OCI-LY7 (cell line): ENCODE data around the gene RPS19BP1. TPM values are rescaled to one million over a fixed set of nuclear protein-coding genes. Genes with fewer than 3 reads are reported as not detected.
A peak's percentile ranks its signal among the peaks of the same experiment; 100 is the strongest.

Experiments
- BruUV-seq: library from RNA; stranded (reverse); fragments of 400-500 nt; replicated peaks from 2 replicates; lab custom pipeline; 2021; lab: Mats Ljungman, UMichigan
- CTCF ChIA-PET: fragments of 300-600 bp; sonication (Branson Sonifier 250); formaldehyde crosslinking; loops from one replicate; lab custom pipeline; 2022; ENCODE audit warnings: antibody characterized with exemption; ENCODE audit not compliant: unreplicated experiment; lab: Charles Lee
- POLR2A ChIA-PET: fragments of 300-600 bp; sonication (Branson Sonifier 250); formaldehyde crosslinking; loops from one replicate; lab custom pipeline; 2022; ENCODE audit warnings: antibody characterized with exemption; lab: Charles Lee
- DNase-seq: peaks from one replicate; pipeline ENCODE4 v3.0.0-alpha.2; 2015; ENCODE audit warnings: low spot score
- H2AFZ ChIP-seq: fragments of 200-600 bp; sonication (generic), shearing (Covaris generic); 2 replicates; pipeline ENCODE4 v1.6.1; 2014; ENCODE audit warnings: mild to moderate bottlenecking, antibody characterized with exemption, low read length, moderate library complexity
- H3K27ac ChIP-seq: fragments of 200-600 bp; sonication (generic); 2 replicates; pipeline ENCODE4 v1.5.1; 2014; ENCODE audit warnings: mixed run types, low read depth, mild to moderate bottlenecking, moderate library complexity, low read length, inconsistent platforms; ENCODE audit not compliant: poor library complexity, severe bottlenecking
- H3K36me3 ChIP-seq: fragments of 200-600 bp; sonication (generic); 2 replicates; pipeline ENCODE4 v1.6.1; 2014; ENCODE audit warnings: mild to moderate bottlenecking, antibody characterized with exemption, low read length, moderate library complexity, mixed read lengths; ENCODE audit not compliant: insufficient read depth
- H3K4me1 ChIP-seq: fragments of 200-600 bp; sonication (generic); 2 replicates; pipeline ENCODE4 v1.5.1; 2014; ENCODE audit warnings: mild to moderate bottlenecking, low read length; ENCODE audit not compliant: insufficient read depth, poor library complexity, severe bottlenecking
- H3K4me2 ChIP-seq: fragments of 200-600 bp; sonication (generic); 2 replicates; pipeline ENCODE4 v1.6.1; 2014; ENCODE audit warnings: mild to moderate bottlenecking, low read length
- H3K4me3 ChIP-seq: fragments of 200-600 bp; sonication (generic); 2 replicates; pipeline ENCODE4 v1.5.1; 2014; ENCODE audit warnings: mild to moderate bottlenecking, low read depth, low read length; ENCODE audit not compliant: poor library complexity, severe bottlenecking
- H3K79me2 ChIP-seq: fragments of 200-600 bp; sonication (generic); 2 replicates; pipeline ENCODE4 v1.6.1; 2016; ENCODE audit warnings: low read depth, mild to moderate bottlenecking, low read length, moderate library complexity, mixed read lengths; ENCODE audit not compliant: insufficient read depth
- H3K9me2 ChIP-seq: fragments of 200-600 bp; sonication (generic); 2 replicates; pipeline ENCODE4 v1.6.1; 2016; ENCODE audit warnings: mild to moderate bottlenecking, low read length, mixed read lengths; ENCODE audit not compliant: insufficient read depth
- H3K9me3 ChIP-seq: fragments of 200-600 bp; sonication (generic); 2 replicates; pipeline ENCODE4 v1.6.1; 2014; ENCODE audit warnings: mild to moderate bottlenecking, mixed run types, low read length, mixed read lengths
- H4K20me1 ChIP-seq: fragments of 200-600 bp; sonication (generic); 2 replicates; pipeline ENCODE4 v1.6.1; 2014; ENCODE audit warnings: mild to moderate bottlenecking, antibody characterized with exemption, low read length, moderate library complexity, mixed read lengths; ENCODE audit not compliant: insufficient read depth
- CTCF ChIP-seq: fragments of 200-600 bp; sonication (generic); conservative IDR thresholded peaks from 2 replicates; pipeline ENCODE4 v1.5.1; 2014; ENCODE audit warnings: mild to moderate bottlenecking, antibody characterized with exemption, low read length, moderate library complexity, mixed read lengths
- EZH2phosphoT487 ChIP-seq: fragments of 200-600 bp; sonication (generic); IDR thresholded peaks from 2 replicates; pipeline ENCODE4 v1.6.1; 2018; ENCODE audit warnings: low read depth, borderline replicate concordance, mild to moderate bottlenecking, mixed run types, antibody characterized with exemption, low read length, moderate library complexity, mixed read lengths
- intact Hi-C: fragments of 100-400 bp; cut with micrococcal nuclease; formaldehyde crosslinking; loops from one replicate; pipeline ENCODE4 v1.10.0; 2022; ENCODE audit not compliant: unreplicated experiment
- total RNA-seq, 2 experiments: library from RNA; depleted of rRNA in 1 of 2; stranded (reverse); fragments of >200 nt in 1 of 2; shearing (Covaris generic) in 1 of 2; gene quantifications; 2 replicates each; pipeline ENCODE4 v1.2.3, GENCODE V29; 2014 to 2022

The RPS19BP1 gene
- total RNA-seq, 2 experiments from 2014 or later, result 88.1 to 148 TPM

DNA sequence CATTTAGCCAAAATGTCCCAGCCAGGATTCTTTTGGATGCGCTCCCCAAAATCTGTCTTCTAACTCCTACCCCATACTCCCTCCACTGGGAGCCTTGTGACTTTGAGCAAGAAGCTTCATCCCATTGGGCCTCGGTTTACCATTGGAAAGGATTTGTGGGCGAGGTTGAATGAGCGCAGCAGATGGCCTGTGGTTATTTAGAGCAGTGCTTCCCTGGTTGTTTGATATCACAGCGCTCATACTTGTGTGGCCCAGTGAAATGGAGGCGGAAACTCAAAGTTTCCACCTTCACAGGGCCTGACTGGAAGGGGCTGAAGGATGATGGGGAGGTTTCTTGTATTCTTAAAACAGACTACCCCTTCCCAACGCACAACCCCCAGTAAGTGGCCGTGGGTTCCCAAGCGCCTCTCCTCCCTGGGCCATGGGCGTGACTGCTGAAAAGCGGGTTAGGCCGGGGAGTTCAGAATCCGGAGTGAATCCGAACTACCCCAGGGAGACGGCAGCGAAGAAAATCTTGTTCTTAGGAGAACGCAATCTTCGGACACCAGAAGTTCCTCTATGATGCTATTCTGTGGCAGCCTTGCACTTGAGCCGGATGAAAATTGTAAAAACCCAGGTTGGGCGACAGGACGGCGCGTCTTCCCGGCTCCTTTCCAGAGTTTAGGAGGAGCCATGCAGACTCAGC is 13.4 kb downstream of the RPS19BP1 start:
- intact Hi-C loops, result no loop called here
- BruUV-seq, result no TSS peak

DNA sequence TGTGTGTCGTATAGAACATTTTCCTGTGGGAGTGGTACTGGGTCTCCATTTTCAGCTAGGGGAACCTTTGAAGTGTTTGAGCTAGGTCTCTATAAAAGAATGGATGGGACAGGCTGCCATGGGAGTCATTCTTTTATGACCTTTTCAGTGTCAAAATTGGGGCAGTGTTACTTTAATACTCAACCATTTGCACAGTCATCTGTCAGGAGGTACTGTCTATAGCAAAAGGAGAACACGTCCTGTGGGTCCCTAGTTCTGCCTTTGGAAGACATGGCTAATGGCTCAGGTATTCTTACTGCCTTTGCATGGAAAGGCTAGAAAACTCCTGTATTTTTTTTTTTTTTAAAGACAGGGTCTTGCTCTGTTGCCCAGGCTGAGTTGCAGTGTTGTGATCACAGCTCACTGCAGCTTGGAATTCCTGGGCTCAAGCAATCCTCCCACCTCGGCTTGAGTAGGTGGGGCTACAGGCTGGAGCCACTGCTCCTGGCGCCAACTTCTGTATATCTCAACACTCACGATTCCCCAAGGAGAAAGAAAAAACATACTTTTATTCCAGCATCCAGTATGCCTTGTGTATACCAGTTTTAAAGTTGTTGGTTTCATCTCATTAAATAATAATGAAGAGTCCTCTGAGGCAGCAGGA is 14.3 kb downstream of the RPS19BP1 start:
- H2AFZ ChIP-seq, result no peak overlapping the region
- no peaks in the 10 kb centered on the region for H3K9me2 ChIP-seq
- peaks cover 82% of the 10 kb centered on the region for H3K36me3 ChIP-seq
- peak overlapping the region; percentile 89 for H3K27ac ChIP-seq
- no peak for DNase-seq
- peak overlapping the region; percentile 85 for H3K4me3 ChIP-seq
- ChIA-PET POLR2A (interaction anchor here (1.2 kb wide), 1 partner anchor 16 kb away, joined by 3 read pairs; the partner anchor contains the start of gene MIEF1), CTCF (no interaction called here)
- peaks cover 81% of the 10 kb centered on the region for H3K79me2 ChIP-seq
- H3K9me3 ChIP-seq, result no peaks in the 10 kb centered on the region
- no TSS peak for BruUV-seq
- H3K4me2 ChIP-seq, result peak overlapping the region; percentile 87
- peaks cover 25% of the 10 kb centered on the region for H4K20me1 ChIP-seq
- peaks cover 47% of the 10 kb centered on the region for H3K4me1 ChIP-seq
- TF ChIP-seq EZH2phosphoT487 (no peak), CTCF (no peak)
- intact Hi-C loops, result no loop called here

More for the DNA sequence above, 13.4 kb downstream of the RPS19BP1 start:
- peaks cover 89% of the 10 kb centered on the region for H3K79me2 ChIP-seq
- H3K9me3 ChIP-seq, result no peaks in the 10 kb centered on the region
- peaks cover 56% of the 10 kb centered on the region for H3K4me1 ChIP-seq
- DNase-seq, result peak; percentile 34
- H3K36me3 ChIP-seq, result peaks cover 82% of the 10 kb centered on the region
- H3K27ac ChIP-seq, result peak overlapping the region; percentile 89
- no peaks in the 10 kb centered on the region for H3K9me2 ChIP-seq
- CTCF ChIA-PET, result interaction anchor here (1.0 kb wide), 1 partner anchor 9 kb away, joined by 7 read pairs; no protein-coding TSS in a partner anchor
- H3K4me3 ChIP-seq, result peak overlapping the region; percentile 85
- peaks cover 25% of the 10 kb centered on the region for H4K20me1 ChIP-seq
- H3K4me2 ChIP-seq, result peak overlapping the region; percentile 87
- POLR2A ChIA-PET, result interaction anchor here (0.5 to 1.3 kb wide), 7 partner anchors 10 to 1105 kb away, joined by 3 to 14 read pairs (median 4); no protein-coding TSS in a partner anchor
- peak overlapping the region; percentile 72; the same call in 1 of the 2 replicates for H2AFZ ChIP-seq
- TF ChIP-seq CTCF, result no peak
- TF ChIP-seq EZH2phosphoT487, result no peak
